Stimulated activated CD8-positive, alpha-beta memory T cell treated with anti-CD3 and anti-CD28 coated beads, Interleukin-7, amount 100 ng/mL, for 24 hours (primary cell): Measurements from ENCODE around the gene KLHL40.
"Not testable (repeated sequence)": the region's sequence is repeated elsewhere in the genome, so short reads cannot be mapped to it uniquely, and the experiment has no call there.

Experiments used
- DNase-seq: peaks from one replicate; pipeline ENCODE4 v3.0.0-alpha.2; 2020; ENCODE audit warnings: low read depth

The KLHL40 gene

DNA sequence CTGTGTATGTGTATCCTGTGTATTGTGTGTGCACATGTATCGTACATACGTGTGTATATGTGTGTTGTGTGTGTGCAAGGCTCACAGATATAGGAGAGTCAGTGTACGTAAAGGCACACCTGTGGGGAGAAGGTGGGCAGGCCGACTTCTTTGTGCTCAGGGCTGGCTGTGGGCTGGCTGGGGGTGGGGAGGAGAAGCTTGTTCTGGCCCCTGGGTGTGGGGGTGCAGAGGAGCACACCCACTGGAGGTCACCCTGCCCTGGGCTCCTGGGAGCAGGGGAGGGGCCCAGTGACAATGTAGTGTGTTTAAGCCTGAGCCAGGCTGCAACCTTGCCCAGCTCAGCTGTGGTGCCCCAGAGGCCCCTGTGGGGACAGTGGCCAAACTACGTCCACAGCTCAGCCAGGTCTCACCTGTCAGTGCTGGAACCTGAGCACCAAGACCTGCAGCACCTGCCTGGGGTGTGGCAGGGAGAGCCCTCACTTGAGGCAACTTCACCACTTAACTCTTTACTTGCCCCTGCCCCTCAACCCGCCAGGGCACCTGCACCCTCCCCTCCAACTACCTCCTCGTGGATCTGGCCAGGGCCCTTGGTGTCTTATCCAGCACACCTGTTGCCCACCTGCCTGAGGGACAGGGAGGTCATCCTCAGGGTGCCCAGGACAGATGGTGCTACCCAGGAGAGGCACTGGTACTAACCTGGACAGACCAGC is 19.9 kb downstream of the KLHL40 start:
- DNase-seq, result no peak

DNA sequence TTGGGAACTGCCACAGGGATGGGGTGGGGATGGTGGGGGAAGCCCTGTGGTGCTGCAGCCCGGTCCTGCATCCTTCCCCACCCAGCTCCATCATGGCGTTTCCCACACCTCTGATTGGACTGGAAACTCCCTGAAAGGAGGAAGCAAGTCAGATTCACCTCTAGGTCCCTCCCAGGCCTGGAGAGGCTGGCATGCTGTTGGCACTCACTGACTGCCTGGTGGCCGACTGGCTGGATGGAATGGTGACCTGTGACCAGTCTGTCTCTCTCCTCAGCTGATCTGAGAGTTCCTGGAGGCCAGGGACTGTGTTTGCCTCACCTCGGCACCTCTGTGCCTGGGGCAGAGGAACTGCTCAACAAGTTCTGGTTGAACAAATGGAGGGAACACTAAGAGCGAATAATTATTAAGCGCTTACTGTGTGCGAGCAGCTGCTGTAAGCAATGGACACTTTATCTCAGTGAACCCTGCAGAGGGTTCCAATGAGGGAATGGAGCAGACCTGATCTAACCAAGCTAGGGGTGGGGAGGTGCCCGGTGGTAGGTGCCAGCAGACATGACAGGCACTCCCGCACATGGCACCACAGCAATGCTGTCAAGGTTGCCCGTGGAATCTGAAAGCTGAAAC is 20.7 kb downstream of the KLHL40 start:
- no peak for DNase-seq

DNA sequence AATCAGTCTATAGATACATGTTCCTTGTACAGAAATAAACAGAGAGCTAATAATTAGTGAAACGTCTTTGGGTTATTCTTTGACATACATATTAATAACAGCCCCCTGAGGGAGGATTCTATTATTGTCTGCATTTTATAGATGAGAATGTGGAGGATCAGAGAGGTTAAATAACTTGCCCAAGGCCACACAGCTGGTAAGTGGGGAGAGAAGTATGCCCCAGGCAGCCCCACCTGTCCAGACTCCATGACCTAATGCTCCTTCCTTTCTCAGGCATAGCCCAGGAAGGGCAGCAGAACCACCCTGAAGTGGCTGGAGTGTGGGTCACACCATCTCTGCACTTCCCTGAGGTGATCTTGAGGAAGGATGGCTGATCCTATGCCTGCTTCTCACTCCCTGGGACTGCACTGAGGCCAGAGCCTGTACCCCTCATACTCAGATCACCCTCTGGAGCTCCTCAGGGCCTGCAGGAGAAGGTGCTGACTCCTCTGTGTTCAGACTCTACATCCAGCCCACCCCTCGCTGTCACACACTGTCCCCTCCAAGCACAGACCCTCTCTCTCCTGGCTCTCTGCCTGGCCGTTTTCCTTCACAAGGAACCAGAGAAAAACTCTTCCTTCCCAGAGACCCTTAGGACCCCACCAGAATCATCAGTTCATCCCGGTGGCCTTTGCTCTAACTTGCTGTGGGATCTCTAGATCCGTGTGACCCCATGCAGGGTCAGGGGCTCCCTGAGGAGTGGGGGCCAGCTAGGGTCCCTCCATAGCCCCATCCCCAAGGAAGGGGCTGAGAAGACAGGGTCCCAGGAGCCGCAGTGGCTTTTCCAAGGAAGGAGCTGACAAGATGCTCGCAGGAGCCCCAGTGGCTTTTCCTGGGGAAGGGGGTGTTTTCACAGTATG is 21.6 kb downstream of the KLHL40 start:
- DNase-seq, result no peak

GRCh38 chr3:42707620-42708355 is 22.5 kb downstream of the KLHL40 start:
- DNase-seq, result no peak

DNA sequence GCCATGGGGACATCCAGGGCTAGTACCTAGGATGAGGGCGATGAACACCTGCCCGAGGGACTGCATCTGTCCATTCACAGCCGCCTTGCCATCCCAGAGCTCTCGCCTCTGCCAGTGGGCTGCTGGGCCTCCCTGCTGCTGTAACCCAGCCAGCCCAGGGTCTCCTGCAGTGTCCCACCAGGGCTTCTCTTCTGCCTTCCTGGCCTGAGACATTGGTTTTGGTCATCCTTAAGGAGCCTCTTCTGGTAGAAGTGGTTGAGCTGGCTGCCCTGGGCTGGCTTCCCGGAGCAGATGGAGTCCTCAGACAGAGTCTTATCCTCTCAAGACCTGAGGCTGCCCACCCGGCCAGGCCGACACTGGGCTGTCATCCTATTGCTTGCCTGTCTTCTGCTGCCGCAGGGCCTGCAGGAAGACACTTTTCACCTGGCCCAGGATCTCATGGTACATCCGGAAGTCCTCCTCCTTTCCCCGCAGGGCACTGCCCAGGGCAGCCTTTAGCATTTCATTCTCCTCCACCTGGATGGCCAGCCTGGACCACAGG is 23.3 kb downstream of the KLHL40 start:
- no peak for DNase-seq

- no peak for DNase-seq
Observed at GRCh38 chr3:42709621-42710020, 24.3 kb downstream of the KLHL40 start.

- DNase-seq, result no peak
Observed at GRCh38 chr3:42710323-42711021, 25.1 kb downstream of the KLHL40 start.

DNA sequence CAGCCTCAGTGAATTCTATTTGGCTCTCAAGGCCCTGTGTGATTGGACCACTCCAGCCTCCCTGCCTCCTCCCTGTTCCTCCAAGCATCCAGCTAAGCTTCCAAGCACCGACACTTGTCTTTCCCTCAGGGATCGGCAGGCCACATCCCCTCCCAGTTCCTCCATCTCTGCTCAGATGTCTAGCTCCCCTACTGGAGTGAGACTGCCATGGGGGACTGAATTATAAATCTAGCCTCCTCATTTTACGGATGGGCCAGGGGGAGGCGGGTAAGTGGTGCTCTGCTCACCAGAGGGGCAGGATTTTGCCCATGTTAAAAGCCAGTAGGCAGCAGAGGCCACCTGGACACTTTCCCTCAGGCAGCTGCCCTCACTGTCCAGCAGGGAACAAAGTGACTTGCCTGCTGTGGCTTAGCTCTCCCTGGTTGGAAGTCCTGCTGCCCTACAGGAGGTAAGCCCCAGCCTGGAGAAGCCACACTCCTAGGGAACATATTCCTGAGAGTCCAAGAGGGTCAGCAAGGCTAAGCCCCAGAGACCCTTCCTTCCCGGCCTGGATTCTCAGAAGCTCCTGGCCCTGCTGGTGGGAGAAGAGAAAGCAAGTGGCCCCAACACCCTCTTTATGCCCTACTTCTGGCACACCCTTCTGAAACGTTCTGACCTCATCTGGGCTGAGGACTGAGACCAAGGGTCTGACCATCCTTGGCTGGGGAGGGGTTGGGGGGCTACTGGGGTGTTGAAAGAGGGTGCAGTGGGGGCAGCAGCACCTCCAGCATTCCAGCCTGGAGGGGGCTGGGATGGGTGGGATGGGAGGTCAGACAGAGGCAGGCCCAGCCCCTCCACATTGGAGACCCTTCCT is 26.4 kb downstream of the KLHL40 start:
- DNase-seq, result no peak

DNA sequence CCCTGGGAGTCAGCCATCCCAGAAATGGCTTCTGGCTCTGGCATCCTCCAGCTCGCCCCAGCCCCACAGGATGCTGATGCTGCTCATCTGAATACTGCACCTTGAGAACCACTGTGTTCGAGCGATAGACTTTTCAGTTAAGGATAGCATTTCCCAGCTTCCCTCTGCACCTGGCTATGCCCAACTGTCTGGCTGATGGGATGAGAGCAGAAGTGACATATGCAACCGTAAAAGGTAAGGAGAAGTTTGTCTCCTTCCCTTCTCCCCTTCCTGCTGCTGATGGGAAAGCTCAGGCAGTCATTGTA is 27.0 kb downstream of the KLHL40 start:
- DNase-seq, result no peak

GRCh38 chr3:42712688-42713372 is 27.5 kb downstream of the KLHL40 start:
- DNase-seq, result no peak

GRCh38 chr3:42713747-42714146 is 28.4 kb downstream of the KLHL40 start:
- DNase-seq, result no peak

DNA sequence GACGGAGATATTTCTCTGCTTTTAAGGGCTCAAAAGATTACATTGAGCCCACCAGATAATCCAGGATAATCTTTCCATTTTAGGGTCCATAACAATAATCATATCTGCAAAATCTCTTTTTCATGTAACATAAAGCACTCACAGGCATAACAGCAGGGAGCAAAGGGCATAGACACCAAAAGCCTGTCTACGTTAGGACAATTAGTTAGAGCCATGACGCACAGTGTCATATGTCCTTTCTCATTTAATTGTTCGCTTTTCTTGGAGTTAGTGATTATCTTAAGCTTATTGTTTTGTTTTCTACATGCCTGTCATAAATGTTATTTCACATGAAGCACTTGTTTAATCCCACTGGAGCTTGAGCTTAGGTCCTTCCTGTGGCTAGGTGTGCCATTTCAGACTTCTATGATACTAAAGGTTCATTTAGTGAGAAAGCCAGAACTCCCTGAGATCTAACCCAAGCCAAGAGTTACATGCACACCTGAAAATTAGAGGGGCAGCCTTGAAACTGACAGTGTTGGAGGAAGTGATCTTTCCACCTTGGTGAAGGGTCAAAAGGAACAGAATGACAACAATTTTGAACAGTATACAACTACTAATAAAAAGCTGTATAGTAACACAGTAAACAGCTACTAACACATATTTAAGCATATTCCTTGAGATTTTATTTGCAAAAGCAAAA is 29.0 kb downstream of the KLHL40 start:
- no peak for DNase-seq

- DNase-seq, result no peak
Observed at GRCh38 chr3:42717306-42717705, 32.0 kb downstream of the KLHL40 start.

DNA sequence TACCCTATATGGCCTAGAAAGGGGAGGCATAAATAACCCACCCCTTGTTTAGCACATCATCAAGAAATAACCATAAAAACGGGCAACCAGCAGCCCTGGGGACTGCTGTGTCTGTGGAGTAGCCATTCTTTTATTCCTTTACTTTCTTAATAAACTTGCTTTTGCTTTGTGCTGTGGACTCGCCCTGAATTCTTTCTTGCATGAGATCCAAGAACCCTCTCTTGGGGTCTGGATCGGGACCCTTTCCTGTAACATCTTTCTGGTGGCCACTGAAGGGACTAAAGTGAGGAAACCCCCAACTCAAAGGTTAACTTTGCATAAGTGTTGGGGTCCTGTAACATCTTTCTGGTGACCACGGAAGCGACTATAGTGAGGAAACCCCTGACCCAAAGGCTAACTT is 33.0 kb downstream of the KLHL40 start:
- DNase-seq, result no peak

GRCh38 chr3:42719002-42719401 is 33.7 kb downstream of the KLHL40 start:
- no peak for DNase-seq

- DNase-seq, result no peak
Observed at GRCh38 chr3:42720126-42720525, 34.8 kb downstream of the KLHL40 start.

- no peak for DNase-seq
Observed at GRCh38 chr3:42721690-42722089, 36.4 kb downstream of the KLHL40 start.

GRCh38 chr3:42722442-42722841 is 37.1 kb downstream of the KLHL40 start:
- DNase-seq, result not testable (repeated sequence)

DNA sequence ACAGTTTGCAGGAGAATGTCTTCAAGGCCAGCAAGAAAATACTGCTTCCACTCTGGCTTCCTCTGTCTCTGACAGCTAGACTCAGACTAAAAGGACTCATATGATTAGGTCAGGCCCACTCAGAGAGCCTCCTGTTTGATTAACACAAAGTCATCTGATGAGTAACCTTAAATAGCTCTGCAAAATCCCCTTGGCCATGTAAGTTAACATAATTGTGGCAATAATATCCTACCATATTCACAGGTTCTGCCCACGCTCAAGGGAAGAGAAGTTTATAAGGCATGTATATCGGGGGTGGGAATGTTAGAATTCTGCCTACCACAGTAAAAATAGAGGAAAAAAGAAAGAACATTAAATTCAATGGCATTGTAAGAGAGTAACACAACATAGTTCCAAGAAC is 37.9 kb downstream of the KLHL40 start:
- no peak for DNase-seq
